HG02798 (cell line): ENCODE measurements around the gene MYBPH.

Experiments
- ATAC-seq: cut with Tn5 transposase; IDR thresholded peaks from one replicate; pipeline ENCODE4 v1.9.1; 2021; ENCODE audit warnings: mild to moderate bottlenecking; ENCODE audit not compliant: unreplicated experiment, poor library complexity

MYBPH gene

DNA sequence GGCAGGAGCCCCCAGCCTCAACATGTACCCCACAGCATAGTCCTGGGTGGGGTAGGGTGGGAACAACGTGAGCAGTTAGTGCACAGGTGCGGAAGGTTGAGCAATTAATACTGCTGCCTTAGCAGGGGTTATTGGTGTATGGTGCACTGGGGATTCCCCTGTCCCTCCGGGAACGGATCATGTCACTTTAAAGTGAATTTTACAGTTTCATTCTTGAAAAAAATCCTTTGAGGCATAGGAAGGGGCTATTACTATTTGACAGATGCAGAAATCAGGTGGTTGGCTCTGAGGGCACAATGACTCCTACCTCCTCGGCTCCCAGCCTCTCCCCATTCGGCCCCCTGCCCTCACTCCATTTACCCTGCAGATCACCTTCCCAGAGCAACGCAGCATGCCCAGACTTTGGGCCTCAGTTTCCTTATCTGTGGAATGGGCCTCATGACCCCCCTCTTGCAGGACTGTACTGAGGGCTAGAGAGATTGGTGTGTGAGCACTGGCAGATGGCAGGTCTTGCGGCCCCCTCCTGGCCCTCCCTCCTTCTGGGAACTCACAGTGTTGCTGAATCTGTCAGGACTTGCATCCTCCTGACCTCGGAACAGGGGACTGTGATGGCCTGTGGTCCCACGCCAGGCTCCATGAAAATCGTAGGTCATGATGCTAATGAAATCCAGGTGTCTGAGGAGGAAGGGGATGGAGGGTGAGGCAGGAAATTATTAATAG, 5.1 kb upstream of the MYBPH start:
- no peak for ATAC-seq

- ATAC-seq = no peak
These were observed 4.0 kb upstream of the MYBPH start for GRCh38 chr1:203179667-203180005.

DNA sequence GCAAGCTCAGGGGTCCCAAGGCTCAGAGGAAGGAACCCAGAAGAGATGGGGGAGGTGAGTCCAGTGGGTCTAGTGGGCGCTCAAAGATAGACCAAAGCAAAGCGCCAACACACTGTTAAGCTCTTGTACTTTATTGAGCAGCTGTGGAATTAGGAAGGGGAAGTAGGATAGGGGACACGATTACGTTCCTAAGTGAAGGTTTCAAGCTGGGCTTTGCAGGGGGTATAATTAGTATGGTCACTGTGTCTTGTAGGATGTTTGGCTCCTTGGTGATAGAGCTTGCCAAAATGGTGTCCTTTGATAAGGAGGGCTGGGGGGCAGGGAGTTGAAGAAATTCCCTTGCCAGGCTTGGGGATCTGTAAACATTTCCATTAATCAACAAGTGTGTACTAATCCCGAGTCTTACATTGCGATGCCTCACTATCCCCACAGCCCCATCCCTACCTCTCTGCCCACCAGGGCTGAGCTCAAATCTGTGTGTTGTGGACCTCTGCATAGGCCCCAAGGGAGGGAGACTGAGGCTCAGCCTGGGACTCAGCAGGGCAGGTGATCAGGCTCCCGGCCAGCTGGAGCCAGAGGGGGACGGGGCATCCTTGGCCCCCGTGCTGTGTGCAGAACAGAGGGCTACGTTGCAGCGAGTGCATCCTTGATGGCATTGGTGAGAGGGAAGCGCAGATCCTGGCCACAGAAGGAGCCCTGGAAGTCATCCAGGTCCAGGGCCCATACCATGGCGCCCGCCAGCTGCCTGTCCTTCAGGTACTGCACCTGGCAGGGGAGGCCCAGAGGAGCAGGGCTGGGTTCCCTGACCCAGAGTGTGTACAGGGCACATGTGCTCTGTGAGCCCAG, 3.4 kb upstream of the MYBPH start:
- no peak for ATAC-seq

DNA sequence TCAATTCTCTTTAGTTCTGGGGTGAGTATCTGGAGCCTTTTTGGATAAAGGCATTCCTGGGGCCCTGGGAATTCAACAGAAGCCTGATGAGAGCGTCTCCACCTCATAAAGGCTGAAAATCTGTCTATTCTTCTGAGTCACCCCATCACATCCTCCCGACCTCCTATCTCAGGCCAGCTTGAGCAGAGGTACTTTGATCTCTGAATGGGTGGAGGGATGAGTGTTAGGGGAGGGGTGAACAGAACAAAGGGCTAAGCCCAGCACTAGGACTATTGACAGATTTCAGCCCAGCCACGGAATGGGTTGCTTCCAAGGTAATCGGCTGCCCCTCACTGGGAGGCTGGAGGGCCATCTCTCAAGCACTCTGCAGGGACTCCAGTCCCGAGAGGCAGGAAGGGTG, 2.5 kb upstream of the MYBPH start:
- ATAC-seq = no peak

GRCh38 chr1:203177470-203178039, 1.9 kb upstream of the MYBPH start:
- no peak for ATAC-seq

DNA sequence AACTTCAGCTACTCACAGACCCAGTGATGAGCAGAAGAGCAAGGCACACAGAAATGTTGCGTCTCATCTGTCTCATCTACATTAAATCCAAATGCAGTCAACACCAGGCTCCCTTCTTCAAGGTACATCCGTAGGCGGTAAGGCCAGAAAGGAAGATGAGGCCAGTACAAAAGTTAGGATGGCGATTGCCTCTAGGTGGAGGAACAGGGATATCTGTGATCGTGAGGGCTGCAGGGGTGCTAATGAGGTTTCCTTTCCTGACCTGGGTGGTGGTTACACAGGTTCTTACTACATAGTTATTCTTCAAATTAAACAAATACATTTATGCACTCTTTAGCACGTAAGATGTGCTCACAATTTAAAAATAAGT, 1.4 kb upstream of the MYBPH start:
- no peak for ATAC-seq

- ATAC-seq = no peak
These were observed 828 bp upstream of the MYBPH start for GRCh38 chr1:203176273-203177035.

DNA sequence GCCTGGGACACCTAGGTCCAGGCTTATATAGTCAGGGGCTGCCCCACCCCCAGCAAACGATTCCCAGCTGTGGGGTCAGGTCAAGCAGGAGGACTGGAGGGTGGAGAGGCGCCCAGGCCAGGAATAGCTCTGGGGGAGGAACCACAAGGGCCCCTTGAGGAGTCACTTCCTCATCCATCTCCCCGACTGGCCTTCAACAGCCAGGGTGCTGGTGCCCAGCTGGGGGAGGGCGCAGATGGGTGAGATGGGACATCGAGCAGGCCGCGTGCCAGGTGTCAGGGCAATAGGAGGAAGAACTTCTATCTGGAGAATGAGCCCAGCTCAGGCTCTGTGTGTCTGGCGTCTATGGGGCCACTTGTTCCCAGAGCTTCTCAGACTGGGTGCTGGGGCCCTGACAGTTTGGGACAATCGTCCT, 208 bp upstream of the MYBPH start:
- no peak for ATAC-seq

DNA sequence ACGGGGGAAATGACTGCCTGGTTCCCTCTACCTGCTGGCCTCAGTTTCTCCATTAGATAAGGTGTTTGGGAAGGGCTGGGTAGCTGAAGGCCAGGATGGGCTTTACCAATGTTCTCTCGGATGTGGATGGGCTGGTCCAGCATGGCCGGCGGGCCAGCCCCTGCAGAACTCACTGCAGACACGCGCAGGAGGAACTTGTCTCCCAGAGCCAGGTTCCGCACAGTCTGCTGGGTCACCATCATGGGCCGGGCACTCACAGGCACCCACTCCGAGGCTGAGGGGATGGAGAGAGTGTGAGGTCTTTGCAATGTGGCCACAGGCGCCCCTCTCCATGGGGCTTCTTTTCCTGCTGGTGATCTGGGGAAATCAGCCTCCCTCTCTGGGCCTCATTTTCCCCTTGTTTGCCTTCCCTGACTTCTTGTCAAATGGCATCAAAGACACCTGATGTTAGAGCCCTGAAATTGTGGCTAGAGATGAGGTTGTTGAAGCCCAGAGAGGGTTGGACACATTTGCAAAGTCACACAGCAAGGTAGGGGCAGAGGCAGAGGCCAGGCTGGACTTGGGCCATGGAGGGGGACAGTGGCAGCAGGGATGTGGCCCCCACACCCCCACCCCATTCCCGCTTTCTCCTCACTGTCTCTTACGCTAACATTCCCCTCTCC, 1.2 kb downstream of the MYBPH start:
- no peak for ATAC-seq

DNA sequence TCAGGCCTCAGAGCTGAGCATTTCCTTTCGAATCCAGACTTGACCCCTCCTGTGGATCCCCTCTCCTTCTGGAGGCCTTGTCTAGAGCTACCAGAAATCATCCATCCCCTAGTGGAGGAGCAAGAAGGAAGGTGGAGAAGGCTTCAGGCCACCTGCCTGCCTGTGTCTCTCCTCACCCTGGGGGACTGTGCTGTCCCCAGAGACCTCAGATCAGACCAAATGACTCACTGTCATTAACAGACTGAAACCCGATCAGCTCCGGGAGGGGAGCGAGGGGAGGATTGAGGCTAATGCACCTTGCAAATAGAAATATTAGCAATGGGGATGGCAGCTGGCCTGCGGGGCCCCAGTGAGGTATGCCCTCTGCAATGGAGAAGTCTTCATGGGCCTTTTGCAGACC, 2.1 kb downstream of the MYBPH start:
- peak; percentile 81 for ATAC-seq

GRCh38 chr1:203173011-203173555, 2.5 kb downstream of the MYBPH start:
- ATAC-seq = no peak

GRCh38 chr1:203172184-203173010, 3.2 kb downstream of the MYBPH start:
- no peak for ATAC-seq

DNA sequence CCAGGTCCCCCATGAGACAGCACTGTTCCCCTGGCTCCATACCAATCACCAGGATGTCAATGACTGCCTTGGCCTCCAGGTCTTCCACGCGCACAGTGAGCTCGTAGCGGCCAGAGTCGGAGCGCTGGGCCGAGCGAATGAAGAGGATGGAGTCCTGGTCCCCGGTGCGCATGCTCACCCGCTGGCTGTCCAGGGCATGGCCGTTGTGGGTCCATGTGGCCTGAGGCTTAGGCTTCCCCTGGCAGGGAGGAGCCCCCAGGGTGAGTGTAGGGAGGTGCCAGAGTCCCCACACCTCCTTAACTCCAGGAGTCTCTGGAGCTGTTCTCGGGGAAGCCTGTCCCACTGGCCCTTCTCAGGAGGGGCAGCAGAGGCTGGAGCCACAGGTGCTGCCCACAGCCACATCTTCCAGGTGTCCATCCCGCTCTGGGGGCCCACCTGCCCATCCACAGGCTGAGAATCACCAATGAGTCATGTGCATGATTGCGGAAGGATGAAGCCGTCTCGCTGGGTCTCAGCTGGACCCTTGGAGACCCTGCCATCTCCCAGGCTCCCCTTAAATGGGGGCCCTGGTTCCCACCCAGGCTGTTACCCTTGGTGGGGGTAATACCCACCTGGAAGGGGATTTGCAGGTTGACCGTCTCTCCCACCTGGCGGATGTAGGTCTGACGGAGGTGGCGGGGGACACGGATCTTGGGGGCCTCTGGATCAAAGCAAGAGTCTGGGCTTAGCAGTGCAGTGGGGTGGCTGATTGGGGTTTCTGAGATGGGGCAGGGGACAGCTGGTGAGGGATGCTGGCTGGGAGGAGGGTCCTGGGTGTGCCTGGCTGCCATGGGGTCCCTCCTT, 4.1 kb downstream of the MYBPH start:
- ATAC-seq = no peak

- ATAC-seq = no peak
These were observed 4.8 kb downstream of the MYBPH start for GRCh38 chr1:203170625-203171330.

GRCh38 chr1:203169770-203170520, 5.7 kb downstream of the MYBPH start:
- no peak for ATAC-seq

- ATAC-seq = no peak
These were observed 6.6 kb downstream of the MYBPH start for GRCh38 chr1:203168991-203169390.

GRCh38 chr1:203168256-203168786, 7.3 kb downstream of the MYBPH start:
- no peak for ATAC-seq
